GM21529 (cell line): Measurements from ENCODE around the gene STOX2.

Experiments
- ATAC-seq: cut with Tn5 transposase; IDR thresholded peaks from one replicate; pipeline ENCODE4 v1.9.1; 2021; ENCODE audit not compliant: unreplicated experiment

The STOX2 gene

GRCh38 chr4:183905081-183905592 is at the start of gene STOX2:
STOX2 (plus strand) TSS chr4:183905307; CDS start chr4:183906791, 1,484 bp downstream.
- no peak for ATAC-seq

- no peak for ATAC-seq
These were observed 49.5 kb upstream of the STOX2 start for GRCh38 chr4:183855323-183856190.

DNA sequence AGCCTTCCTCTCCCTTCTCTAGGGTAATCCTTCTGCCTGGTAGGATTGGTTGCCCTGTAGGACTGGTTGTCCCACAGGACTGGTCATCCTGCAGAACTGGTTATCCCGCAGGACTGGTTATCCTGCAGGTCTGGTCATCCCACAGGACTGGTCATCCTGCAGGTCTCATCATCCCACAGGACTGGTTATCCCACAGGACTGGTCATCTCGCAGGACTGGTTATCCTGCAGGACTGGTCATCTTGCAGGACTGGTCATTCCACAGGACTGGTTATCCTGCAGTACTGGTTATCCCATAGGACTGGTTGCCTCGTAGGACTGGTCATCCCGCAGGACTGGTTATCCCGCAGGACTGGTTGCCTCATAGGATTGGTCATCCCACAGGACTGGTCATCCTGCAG is 48.1 kb upstream of the STOX2 start:
- no peak for ATAC-seq

DNA sequence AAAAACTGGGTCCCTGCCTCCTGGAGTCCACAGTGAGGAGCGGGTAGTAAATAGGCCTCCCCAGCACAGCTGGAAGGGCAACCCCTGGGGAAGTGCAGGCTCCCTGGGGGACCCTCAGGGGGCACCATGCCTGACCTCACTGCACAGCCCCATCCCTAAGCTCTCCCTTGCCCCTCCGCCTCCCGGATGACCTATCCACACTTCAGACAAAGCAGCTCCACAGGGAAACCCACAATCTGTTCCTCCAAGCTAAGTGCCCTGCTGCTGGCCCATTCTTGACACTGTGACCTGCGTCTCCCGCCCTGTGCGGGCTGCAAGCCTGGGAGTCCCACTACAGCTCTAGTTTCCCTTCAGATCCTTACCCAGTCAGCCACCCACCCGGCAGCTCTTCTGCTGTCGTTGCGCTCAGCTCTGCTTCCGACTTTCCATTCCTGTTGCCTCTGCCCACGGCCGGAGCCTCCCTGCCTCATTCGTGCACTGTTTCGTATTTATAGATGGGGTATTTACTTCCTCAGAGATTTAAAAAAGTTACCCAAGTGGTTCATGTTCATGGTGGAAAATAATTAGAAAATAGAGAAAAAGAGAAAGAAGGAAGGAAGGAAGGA is 47.0 kb upstream of the STOX2 start:
- no peak for ATAC-seq

DNA sequence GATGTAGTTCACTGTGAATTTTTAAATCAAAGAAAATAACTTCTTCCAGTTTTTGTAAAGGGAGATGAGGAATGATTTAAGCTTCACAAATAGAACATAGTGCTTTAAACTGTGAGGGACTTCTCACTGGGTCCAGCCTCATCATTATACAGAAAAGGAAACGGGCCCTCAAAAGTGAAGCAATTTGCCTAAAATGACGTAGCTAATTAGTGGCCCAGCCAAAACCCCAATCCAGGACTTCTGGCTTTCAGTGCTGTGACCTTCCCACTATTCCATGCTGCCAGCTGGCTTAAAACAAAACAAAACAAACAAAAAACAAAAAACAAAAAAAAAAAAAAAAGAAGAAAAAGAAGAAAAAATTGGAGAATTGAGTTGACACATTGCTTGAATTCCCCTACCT is 45.0 kb upstream of the STOX2 start:
- no peak for ATAC-seq

GRCh38 chr4:183860731-183861130 is 44.4 kb upstream of the STOX2 start:
- ATAC-seq: no peak

DNA sequence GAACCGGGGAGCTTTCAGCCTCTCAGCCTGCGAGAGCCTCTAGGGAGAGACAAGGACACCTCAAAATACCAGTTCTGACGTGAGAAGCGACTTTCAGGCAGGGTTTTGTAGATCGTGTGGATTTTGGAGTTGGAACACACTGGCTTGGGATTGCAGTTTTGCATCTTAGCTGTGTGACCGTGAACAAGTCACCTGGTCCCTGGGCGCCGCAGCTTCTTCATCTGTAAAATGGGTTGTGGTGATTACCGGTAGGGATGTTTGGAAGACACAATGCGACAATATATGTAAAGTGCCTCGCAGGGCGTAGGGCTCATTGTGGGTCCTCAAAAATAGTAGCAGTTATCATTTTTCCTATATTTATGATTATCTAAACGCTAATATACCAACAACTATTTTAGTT is 43.7 kb upstream of the STOX2 start:
- ATAC-seq: no peak

- no peak for ATAC-seq
These were observed 41.8 kb upstream of the STOX2 start for GRCh38 chr4:183863155-183863825.

GRCh38 chr4:183867247-183867646 is 37.9 kb upstream of the STOX2 start:
- no peak for ATAC-seq

DNA sequence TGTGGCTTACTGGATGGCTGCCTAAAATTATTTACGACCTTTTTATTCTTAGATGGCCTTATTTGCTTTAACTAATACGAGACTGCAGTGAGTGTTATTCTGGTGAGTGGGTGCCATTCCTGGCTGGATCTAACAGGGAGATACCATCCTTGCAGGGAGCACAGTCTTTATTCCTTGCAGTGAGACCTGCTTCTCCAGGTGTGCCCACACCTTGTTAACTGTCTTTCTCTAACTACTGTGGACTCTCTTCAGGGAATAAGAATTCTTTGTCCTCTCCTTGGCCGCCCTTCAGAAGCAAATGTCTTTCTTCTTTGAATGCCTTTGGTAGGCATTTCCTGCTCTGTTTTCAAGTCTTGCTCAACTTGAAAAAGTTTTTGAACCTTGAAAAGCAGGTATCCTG is 34.1 kb upstream of the STOX2 start:
- no peak for ATAC-seq

- ATAC-seq: no peak
These were observed 33.5 kb upstream of the STOX2 start for GRCh38 chr4:183871581-183871980.

GRCh38 chr4:183872531-183872930 is 32.6 kb upstream of the STOX2 start:
- ATAC-seq: no peak

DNA sequence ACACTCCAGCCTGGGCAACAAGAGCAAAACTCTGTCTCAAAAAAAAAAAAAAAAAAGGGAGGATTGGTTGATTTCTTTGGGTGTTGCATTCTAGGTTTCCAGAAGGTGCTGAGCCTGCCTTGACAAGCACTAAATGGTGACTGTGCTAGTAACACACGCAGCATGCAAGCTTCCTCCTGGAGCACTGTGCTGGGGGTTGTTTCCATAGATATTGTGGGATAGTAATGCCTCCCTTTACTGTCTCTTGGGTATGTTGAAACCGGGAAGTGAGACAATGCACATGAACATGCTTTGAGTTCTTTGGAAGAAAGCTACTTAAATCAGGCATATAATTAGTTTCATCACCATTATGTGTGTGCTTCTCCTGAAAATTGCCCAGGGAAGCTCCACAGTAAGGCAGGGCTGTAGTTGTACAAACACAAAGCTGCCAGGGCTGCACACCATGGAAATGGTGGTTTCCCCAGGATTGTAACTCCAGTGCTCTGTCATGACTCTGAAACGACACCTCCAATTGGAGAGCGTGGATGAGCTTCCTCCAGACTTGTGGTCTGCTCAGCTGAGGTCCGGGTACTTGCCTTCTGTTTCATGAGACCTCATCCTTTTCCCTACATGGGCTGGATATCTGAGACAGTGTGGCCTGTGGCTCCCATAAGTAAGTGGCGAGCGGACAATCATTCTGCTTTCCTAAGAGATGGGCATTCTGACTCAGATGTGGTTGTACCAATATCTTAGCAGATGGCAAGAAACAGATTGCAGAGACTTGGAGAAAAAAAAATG is 31.5 kb upstream of the STOX2 start:
- ATAC-seq: no peak

- ATAC-seq: no peak
These were observed 29.8 kb upstream of the STOX2 start for GRCh38 chr4:183875251-183875825.

DNA sequence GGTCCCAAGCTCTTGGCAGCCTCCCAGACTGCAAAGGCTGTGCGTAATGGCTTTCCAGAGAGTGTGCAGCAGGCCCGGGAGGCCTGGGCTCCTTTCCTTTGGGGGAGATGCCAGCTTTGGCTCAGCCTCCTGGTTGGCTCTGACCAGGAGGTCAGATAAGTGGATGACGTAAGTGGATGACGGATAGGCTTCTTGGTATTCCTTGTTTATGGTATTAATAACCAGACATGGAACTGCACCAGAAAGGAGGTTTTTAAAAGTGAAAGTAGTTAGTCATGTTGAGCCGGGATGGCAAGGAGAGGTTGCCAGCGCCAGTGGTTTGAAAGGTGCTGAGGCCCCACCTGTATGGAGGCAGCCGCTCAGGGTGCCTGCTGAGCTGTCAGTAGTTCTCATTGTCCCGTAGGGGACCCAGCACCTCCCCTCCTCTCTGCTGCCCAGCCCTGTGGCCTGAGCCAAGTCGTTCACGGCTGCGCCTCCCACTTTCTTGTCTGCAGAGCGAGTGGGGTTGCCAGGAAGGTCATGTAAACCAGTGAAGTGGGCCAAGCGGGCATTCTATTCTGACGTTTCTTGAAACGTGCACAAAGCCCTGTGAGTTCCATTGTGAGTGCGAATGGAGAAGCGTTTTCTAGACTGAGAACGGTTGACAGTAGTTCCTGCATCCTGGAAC is 28.7 kb upstream of the STOX2 start:
- no peak for ATAC-seq

DNA sequence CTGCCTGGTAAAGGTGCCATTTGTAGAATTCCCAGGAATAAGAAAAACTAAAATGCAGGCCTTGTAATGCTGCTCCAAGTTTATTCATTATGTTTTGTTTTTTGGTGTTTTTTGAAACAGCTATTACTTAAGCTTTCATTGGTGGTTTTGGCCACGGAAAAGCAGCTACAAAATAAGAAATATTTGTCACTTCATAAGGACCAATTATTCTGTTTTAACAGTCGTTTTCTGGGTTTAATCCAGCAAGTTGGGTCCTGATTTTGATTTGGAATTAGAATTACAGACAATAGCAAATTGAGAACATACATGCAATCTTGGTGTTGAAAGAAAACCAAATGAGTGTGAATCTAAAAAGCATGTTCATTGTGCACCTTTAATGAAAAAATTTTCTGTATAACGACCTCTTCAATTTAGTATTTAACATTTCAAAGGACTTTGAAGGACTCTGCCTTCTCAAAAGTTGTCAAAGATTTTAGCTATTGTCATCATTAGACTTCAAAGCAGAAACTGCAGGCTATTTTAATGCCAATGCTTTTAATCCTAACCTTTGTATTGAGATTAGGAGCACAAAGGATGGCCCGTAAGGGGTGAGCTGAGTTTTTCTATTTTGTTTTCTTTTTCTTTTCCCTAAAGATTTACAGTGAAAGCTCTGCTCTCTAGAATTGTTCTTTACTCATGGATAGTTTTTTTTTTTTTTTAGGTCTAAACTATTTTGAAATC is 26.7 kb upstream of the STOX2 start:
- no peak for ATAC-seq

GRCh38 chr4:183885205-183885720 is 19.8 kb upstream of the STOX2 start:
- ATAC-seq: no peak

DNA sequence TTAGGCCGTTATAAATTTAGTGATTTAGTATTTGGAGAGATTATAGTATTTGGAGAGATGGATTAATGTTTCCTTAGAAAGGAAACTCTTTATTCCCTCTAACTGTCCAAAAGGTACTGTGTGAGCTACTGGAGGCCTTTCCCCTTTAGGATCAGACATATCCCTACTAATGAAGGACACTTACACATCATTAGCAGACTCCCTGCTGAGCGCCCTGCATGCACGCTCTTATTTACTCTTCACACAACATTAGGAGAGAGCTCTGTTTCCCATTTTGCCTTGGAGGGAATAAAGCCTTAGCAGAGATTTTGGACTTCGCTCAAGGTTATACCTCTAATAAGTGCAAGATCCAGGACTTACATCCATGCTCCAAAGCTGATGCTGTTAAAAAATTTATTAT is 17.8 kb upstream of the STOX2 start:
- no peak for ATAC-seq

- ATAC-seq: no peak
These were observed 16.5 kb upstream of the STOX2 start for GRCh38 chr4:183888564-183888963.
